Thyroid gland (tissue), 4 donors: Measurements from ENCODE around the gene STX19. TPM values are rescaled to one million over a fixed set of nuclear protein-coding genes. Genes with fewer than 3 reads are reported as not detected.
"Not testable (repeated sequence)": the region's sequence is repeated elsewhere in the genome, so short reads cannot be mapped to it uniquely, and the experiment has no call there.

Experiments
- DNase-seq, 2 donors: peaks; one replicate each; pipeline ENCODE4 v3.0.0-alpha.2; 2019
- H3K27ac ChIP-seq, 3 donors: fragments of 200-600 bp; sonication (generic); 1 replicate in 2 of 3; 2 replicates in 1 of 3; pipeline ENCODE4 v1.5.1; 2016 to 2019; ENCODE audit warnings: mild to moderate bottlenecking in 1 of 3, moderate library complexity in 1 of 3
- H3K27me3 ChIP-seq: fragments of 200-600 bp; sonication (generic); one replicate; pipeline ENCODE4 v1.5.1; 2019
- H3K36me3 ChIP-seq, 2 donors: fragments of 200-600 bp; sonication (generic); one replicate each; pipeline ENCODE4 v1.5.1; 2016 to 2019
- H3K4me1 ChIP-seq, 2 donors: fragments of 200-600 bp; sonication (generic); one replicate each; pipeline ENCODE4 v1.5.1; 2017 to 2019
- H3K4me3 ChIP-seq, 3 donors: fragments of 200-600 bp; sonication (generic); replicated peaks in 1 of 3; 1 replicate in 2 of 3; 2 replicates in 1 of 3; pipeline ENCODE4 v1.5.1; 2016; ENCODE audit warnings: mild to moderate bottlenecking in 1 of 3
- H3K9me3 ChIP-seq: fragments of 200-600 bp; sonication (generic); one replicate; pipeline ENCODE4 v1.5.1; 2017
- CTCF ChIP-seq, 6 experiments: fragments of 200-600 bp in 3 of 6; fragments of 450-650 bp in 3 of 6; sonication (generic) in 3 of 6; IDR thresholded peaks; one replicate each; pipeline ENCODE4 v1.5.1; 2016 to 2019; ENCODE audit warnings: antibody characterized with exemption in 6 of 6, mild to moderate bottlenecking in 2 of 6, inconsistent platforms in 1 of 6, moderate library complexity in 1 of 6
- POLR2A ChIP-seq, 2 donors: fragments of 450-650 bp; IDR thresholded peaks; one replicate each; pipeline ENCODE4 v1.6.1; 2017; ENCODE audit warnings: antibody characterized with exemption in 2 of 2, mild to moderate bottlenecking in 2 of 2, moderate library complexity in 1 of 2
- WGBS, 2 donors: methylation state at CpG; one replicate each; pipeline ENCODE4 v1.1.5; 2017; 5-methylcytosine and 5-hydroxymethylcytosine counted together
- intact Hi-C: fragments of 100-400 bp; cut with DNase I; formaldehyde crosslinking; loops from one replicate; pipeline ENCODE4 v1.15.1; 2023
- small RNA-seq: library from RNA; depleted of rRNA; stranded (forward); fragments of <200 nt; gene quantifications from one replicate; pipeline ENCODE3, GENCODE V24; 2016
- total RNA-seq, 4 donors: library from RNA; depleted of rRNA; stranded (reverse); fragments of >200 nt; gene quantifications; one replicate each; pipeline ENCODE4 v1.2.3, GENCODE V29; 2016

Gene STX19
- total RNA-seq, 4 donors from 2014 or later = not detected

- no peak overlapping the region for H3K4me3 ChIP-seq
- no peak overlapping the region for H3K27ac ChIP-seq
- DNase-seq = no peak
- 91 to 98% methylated on average over 1 of the region's 1 CpG for WGBS, 2 donors
- H3K4me1 ChIP-seq = peaks cover 0 to 6% of the 10 kb centered on the region in 2 donors
- intact Hi-C loops = no loop called here
- no peaks in the 10 kb centered on the region for H3K27me3 ChIP-seq
- TF ChIP-seq POLR2A (IDR thresholded peaks at IDR 0.05) = no peak
- no peak for TF ChIP-seq CTCF (IDR thresholded peaks at IDR 0.05)
- no peaks in the 10 kb centered on the region for H3K36me3 ChIP-seq
- no peaks in the 10 kb centered on the region for H3K9me3 ChIP-seq
Measured at GRCh38 chr3:93969997-93970396, 58.4 kb downstream of the STX19 start.

GRCh38 chr3:93969443-93969842 is 59.0 kb downstream of the STX19 start:
- H3K4me1 ChIP-seq = peaks cover 0 to 6% of the 10 kb centered on the region in 2 donors
- H3K27me3 ChIP-seq = no peaks in the 10 kb centered on the region
- no peaks in the 10 kb centered on the region for H3K9me3 ChIP-seq
- H3K36me3 ChIP-seq = no peaks in the 10 kb centered on the region
- TF ChIP-seq CTCF (IDR thresholded peaks at IDR 0.05) (no peak), POLR2A (IDR thresholded peaks at IDR 0.05) (no peak)
- DNase-seq = no peak
- H3K4me3 ChIP-seq = no peak overlapping the region
- WGBS, 2 donors = 61 to 78% methylated on average over 3 of the region's 3 CpGs
- intact Hi-C loops = no loop called here
- H3K27ac ChIP-seq = no peak overlapping the region

GRCh38 chr3:93965106-93965505 is 63.3 kb downstream of the STX19 start:
- H3K9me3 ChIP-seq, intact Hi-C loops, DNase-seq, H3K27me3 ChIP-seq, H3K4me1 ChIP-seq, H3K36me3 ChIP-seq, H3K27ac ChIP-seq, H3K4me3 ChIP-seq: not testable (repeated sequence)
- 95 to 97% methylated on average over 19 of the region's 19 CpGs for WGBS, 2 donors

Small RNA genes within 50 kb of the gene (small RNA-seq; reads per million reads assigned to genes)
- not detected for gene RF00019
- not detected for gene RNU6-511P

Other genes with a start within 250 kb of the STX19 start
- gene PROS1, start 54.7 kb downstream of the STX19 start, total RNA-seq = 10 to 100 TPM; 20.0 to 84.4 (median 39.9) TPM
- 10 to 100 TPM; 14.6 to 27.3 (median 16.0) TPM for gene ARL13B, start 48.4 kb downstream of the STX19 start, total RNA-seq
- 1 to 10 TPM; 5.5 to 7.7 (median 6.4) TPM for gene DHFR2, start 34.3 kb upstream of the STX19 start, total RNA-seq
- gene NSUN3, start 34.5 kb upstream of the STX19 start, total RNA-seq = 10 to 100 TPM; 12.5 to 22.5 (median 15.4) TPM